ENCODE measurements around the gene MRPS34.

- TF ChIP-seq CTCF (IDR thresholded peaks at IDR 0.05) (no peak), ZFX (IDR thresholded peaks at IDR 0.05; ENCODE audit: borderline replicate concordance) (no peak)
Measured at GRCh38 chr16:1754204-1754603, 18.7 kb downstream of the MRPS34 start.
